ENCODE measurements around the gene MASP2. TPM values are rescaled to one million over a fixed set of nuclear protein-coding genes. Genes with fewer than 3 reads are reported as not detected.

The MASP2 gene
- total RNA-seq, 1 donor from 2014 or later, result not detected

- peaks cover 38% of the 10 kb centered on the region for H3K36me3 ChIP-seq
- ATAC-seq (peak in 1 of 2 donors; percentile 1), DNase-seq (no peak)
- peak overlapping the region; percentile 88 for H3K4me3 ChIP-seq
- H3K4me1 ChIP-seq, result peaks cover 25% of the 10 kb centered on the region
- intact Hi-C loops (cut with DNase I), result no loop called here
- TF ChIP-seq, protein P1, sequence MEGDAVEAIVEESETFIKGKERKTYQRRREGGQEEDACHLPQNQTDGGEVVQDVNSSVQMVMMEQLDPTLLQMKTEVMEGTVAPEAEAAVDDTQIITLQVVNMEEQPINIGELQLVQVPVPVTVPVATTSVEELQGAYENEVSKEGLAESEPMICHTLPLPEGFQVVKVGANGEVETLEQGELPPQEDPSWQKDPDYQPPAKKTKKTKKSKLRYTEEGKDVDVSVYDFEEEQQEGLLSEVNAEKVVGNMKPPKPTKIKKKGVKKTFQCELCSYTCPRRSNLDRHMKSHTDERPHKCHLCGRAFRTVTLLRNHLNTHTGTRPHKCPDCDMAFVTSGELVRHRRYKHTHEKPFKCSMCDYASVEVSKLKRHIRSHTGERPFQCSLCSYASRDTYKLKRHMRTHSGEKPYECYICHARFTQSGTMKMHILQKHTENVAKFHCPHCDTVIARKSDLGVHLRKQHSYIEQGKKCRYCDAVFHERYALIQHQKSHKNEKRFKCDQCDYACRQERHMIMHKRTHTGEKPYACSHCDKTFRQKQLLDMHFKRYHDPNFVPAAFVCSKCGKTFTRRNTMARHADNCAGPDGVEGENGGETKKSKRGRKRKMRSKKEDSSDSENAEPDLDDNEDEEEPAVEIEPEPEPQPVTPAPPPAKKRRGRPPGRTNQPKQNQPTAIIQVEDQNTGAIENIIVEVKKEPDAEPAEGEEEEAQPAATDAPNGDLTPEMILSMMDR (IDR thresholded peaks at IDR 0.05), result no peak
- H3K27ac ChIP-seq, result peak overlapping the region; percentile 69
- H3K27me3 ChIP-seq (ENCODE audit: low read depth), result no peaks in the 10 kb centered on the region
- H3K9me3 ChIP-seq, result no peaks in the 10 kb centered on the region
Measured at GRCh38 chr1:11059155-11059967, 12.3 kb upstream of the MASP2 start.

GRCh38 chr1:11058595-11059154 is 11.6 kb upstream of the MASP2 start:
- peak; percentile 43 for DNase-seq
- peak overlapping the region; percentile 88 for H3K4me3 ChIP-seq
- no peak overlapping the region for H3K27ac ChIP-seq
- peaks cover 25% of the 10 kb centered on the region for H3K4me1 ChIP-seq
- ATAC-seq, result no peak
- H3K9me3 ChIP-seq, result no peaks in the 10 kb centered on the region
- TF ChIP-seq, protein P1 (IDR thresholded peaks at IDR 0.05), result no peak
- intact Hi-C loops (cut with DNase I), result no loop called here
- peaks cover 35% of the 10 kb centered on the region for H3K36me3 ChIP-seq
- H3K27me3 ChIP-seq (ENCODE audit: low read depth), result no peaks in the 10 kb centered on the region

- no peaks in the 10 kb centered on the region for H3K27me3 ChIP-seq (ENCODE audit: low read depth)
- peaks cover 25% of the 10 kb centered on the region for H3K4me1 ChIP-seq
- peaks cover 29% of the 10 kb centered on the region for H3K36me3 ChIP-seq
- TF ChIP-seq, protein P1 (IDR thresholded peaks at IDR 0.05), result no peak
- no peak overlapping the region for H3K4me3 ChIP-seq
- H3K9me3 ChIP-seq, result no peaks in the 10 kb centered on the region
- intact Hi-C loops (cut with DNase I), result no loop called here
- no peak overlapping the region for H3K27ac ChIP-seq
- ATAC-seq (no peak), DNase-seq (no peak)
Measured at GRCh38 chr1:11058026-11058425, 11.0 kb upstream of the MASP2 start.

- TF ChIP-seq, protein P1 (IDR thresholded peaks at IDR 0.05), result no peak
- H3K27ac ChIP-seq, result no peak overlapping the region
- ATAC-seq, result no peak
- no peaks in the 10 kb centered on the region for H3K9me3 ChIP-seq
- H3K4me3 ChIP-seq, result no peak overlapping the region
- DNase-seq, result no peak
- H3K4me1 ChIP-seq, result peaks cover 25% of the 10 kb centered on the region
- intact Hi-C loops (cut with DNase I), result no loop called here
- H3K27me3 ChIP-seq (ENCODE audit: low read depth), result no peaks in the 10 kb centered on the region
- H3K36me3 ChIP-seq, result peaks cover 27% of the 10 kb centered on the region
Measured at GRCh38 chr1:11057477-11057876, 10.4 kb upstream of the MASP2 start.

- peak; percentile 19 for DNase-seq
- H3K27me3 ChIP-seq (ENCODE audit: low read depth), result no peaks in the 10 kb centered on the region
- H3K9me3 ChIP-seq, result no peaks in the 10 kb centered on the region
- TF ChIP-seq, protein P1 (IDR thresholded peaks at IDR 0.05), result no peak
- H3K27ac ChIP-seq, result no peak overlapping the region
- peaks cover 21% of the 10 kb centered on the region for H3K4me1 ChIP-seq
- no peak overlapping the region for H3K4me3 ChIP-seq
- peaks cover 27% of the 10 kb centered on the region for H3K36me3 ChIP-seq
- ATAC-seq, result no peak
- intact Hi-C loops (cut with DNase I), result no loop called here
Measured at GRCh38 chr1:11056504-11056903, 9.5 kb upstream of the MASP2 start.

Data from lower lobe of right lung (tissue), 2 donors.